ENCODE results near the gene ELOVL4. TPM values are rescaled to one million over a fixed set of nuclear protein-coding genes. Genes with fewer than 3 reads are reported as not detected.

The ELOVL4 gene
- polyA plus RNA-seq (2013, experiment 1 of 4): 10.9 TPM
- 14.0 TPM for polyA plus RNA-seq (2013, experiment 2 of 4)
- 9.4 TPM for polyA plus RNA-seq (2013, experiment 3 of 4)
- polyA plus RNA-seq (2013, experiment 4 of 4): 10.6 TPM

DNA sequence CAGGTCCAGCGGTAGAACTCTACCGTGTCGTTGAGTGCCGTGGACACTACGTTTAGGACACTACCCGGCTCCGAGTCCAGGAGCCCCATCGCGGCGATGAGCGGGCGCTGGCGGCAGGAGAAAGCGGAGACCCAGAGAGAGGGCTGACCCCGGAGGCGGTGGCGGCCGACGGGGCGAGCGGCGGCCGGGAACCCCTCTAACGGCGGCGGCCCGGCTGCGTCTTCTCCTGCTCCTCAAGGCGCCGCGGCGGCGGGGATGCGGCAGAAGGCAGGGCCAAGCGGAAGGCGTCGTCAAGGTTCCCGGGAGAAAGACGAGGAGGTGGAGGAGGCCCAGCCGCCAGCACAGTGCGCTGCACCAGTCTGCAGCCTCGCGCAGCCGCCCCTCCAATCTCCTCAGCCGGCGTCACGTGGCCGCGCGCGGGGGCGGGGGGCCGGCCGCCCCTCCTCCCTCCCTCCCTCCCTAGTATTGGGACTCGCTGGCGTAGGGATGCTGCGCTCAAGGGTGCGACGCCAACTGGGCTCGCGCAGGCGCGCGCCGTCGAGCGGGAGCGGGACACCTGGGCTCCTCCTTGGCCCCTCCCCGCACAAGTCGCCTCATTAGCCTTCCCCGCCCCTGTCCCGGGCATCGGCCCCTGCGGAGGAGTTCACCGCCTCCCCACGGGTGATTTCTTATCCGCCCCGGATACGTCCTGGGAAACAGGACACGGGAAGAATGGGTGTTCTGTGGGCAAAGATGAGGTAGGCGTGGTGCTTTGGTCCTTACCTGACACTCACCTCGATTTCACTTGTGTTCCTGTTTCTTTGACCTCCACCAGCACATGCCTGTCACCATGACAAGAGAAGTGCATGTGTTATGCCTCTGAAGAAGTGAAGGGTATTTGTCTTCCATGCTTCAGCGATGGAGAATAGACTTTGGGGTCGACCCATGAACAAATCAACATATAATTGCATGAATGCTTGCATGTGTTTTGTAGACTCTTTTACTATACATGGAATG is at the start of gene ELOVL4:
TSS of gene ELOVL4 (minus strand) at position 363 of the 996 bp plus-strand sequence. CDS start at position 89, 274 bp downstream.
- Histone ChIP-seq H3K36me3 (ENCODE audit: control insufficient read depth, insufficient read depth, low read length) (no peaks in the 10 kb centered on the region), H3K4me3 (ENCODE audit: insufficient read depth, low read depth, low read length) (peak within 1 kb of the TSS; percentile 60), H3K4me1 (ENCODE audit: control insufficient read depth, insufficient read depth, low read length) (peaks cover 13% of the 10 kb centered on the region), H3K27ac (ENCODE audit: insufficient read depth, low read depth, low read length, poor library complexity, severe bottlenecking) (no peak within 1 kb of the TSS), H3K9me3 (ENCODE audit: control insufficient read depth, low read length) (no peaks in the 10 kb centered on the region), H3K27me3 (ENCODE audit: control insufficient read depth, insufficient read depth, low read length, poor library complexity, severe bottlenecking) (peaks cover 30% of the 10 kb centered on the region)
- 1% methylated on average over 82 to 84 of the region's 84 CpGs for WGBS, 2 experiments

- Histone ChIP-seq H3K4me3 (ENCODE audit: insufficient read depth, low read depth, low read length) (no peak overlapping the region), H3K4me1 (ENCODE audit: control insufficient read depth, insufficient read depth, low read length) (no peaks in the 10 kb centered on the region), H3K36me3 (ENCODE audit: control insufficient read depth, insufficient read depth, low read length) (no peaks in the 10 kb centered on the region), H3K27me3 (ENCODE audit: control insufficient read depth, insufficient read depth, low read length, poor library complexity, severe bottlenecking) (no peaks in the 10 kb centered on the region), H3K9me3 (ENCODE audit: control insufficient read depth, low read length) (no peaks in the 10 kb centered on the region), H3K27ac (ENCODE audit: insufficient read depth, low read depth, low read length, poor library complexity, severe bottlenecking) (no peak overlapping the region)
Observed at GRCh38 chr6:79993911-79994309, 46.6 kb upstream of the ELOVL4 start.

GRCh38 chr6:79993012-79993910 is 45.9 kb upstream of the ELOVL4 start:
- H3K36me3 ChIP-seq (ENCODE audit: control insufficient read depth, insufficient read depth, low read length): no peaks in the 10 kb centered on the region
- WGBS, 2 experiments: 52 to 56% methylated on average over 2 of the region's 2 CpGs
- H3K27me3 ChIP-seq (ENCODE audit: control insufficient read depth, insufficient read depth, low read length, poor library complexity, severe bottlenecking): no peaks in the 10 kb centered on the region
- no peak overlapping the region for H3K4me3 ChIP-seq (ENCODE audit: insufficient read depth, low read depth, low read length)
- no peaks in the 10 kb centered on the region for H3K9me3 ChIP-seq (ENCODE audit: control insufficient read depth, low read length)
- no peak overlapping the region for H3K27ac ChIP-seq (ENCODE audit: insufficient read depth, low read depth, low read length, poor library complexity, severe bottlenecking)
- no peaks in the 10 kb centered on the region for H3K4me1 ChIP-seq (ENCODE audit: control insufficient read depth, insufficient read depth, low read length)

GRCh38 chr6:79989641-79990040 is 42.3 kb upstream of the ELOVL4 start:
- no peak overlapping the region for H3K27ac ChIP-seq (ENCODE audit: insufficient read depth, low read depth, low read length, poor library complexity, severe bottlenecking)
- no peaks in the 10 kb centered on the region for H3K36me3 ChIP-seq (ENCODE audit: control insufficient read depth, insufficient read depth, low read length)
- H3K27me3 ChIP-seq (ENCODE audit: control insufficient read depth, insufficient read depth, low read length, poor library complexity, severe bottlenecking): no peaks in the 10 kb centered on the region
- no peak overlapping the region for H3K4me3 ChIP-seq (ENCODE audit: insufficient read depth, low read depth, low read length)
- no peaks in the 10 kb centered on the region for H3K4me1 ChIP-seq (ENCODE audit: control insufficient read depth, insufficient read depth, low read length)
- no peaks in the 10 kb centered on the region for H3K9me3 ChIP-seq (ENCODE audit: control insufficient read depth, low read length)
- 89 to 100% methylated on average over 1 of the region's 1 CpG for WGBS, 2 experiments

- Histone ChIP-seq H3K27ac (ENCODE audit: insufficient read depth, low read depth, low read length, poor library complexity, severe bottlenecking) (no peak overlapping the region), H3K36me3 (ENCODE audit: control insufficient read depth, insufficient read depth, low read length) (no peaks in the 10 kb centered on the region), H3K9me3 (ENCODE audit: control insufficient read depth, low read length) (no peaks in the 10 kb centered on the region)
Observed at GRCh38 chr6:79985128-79985527, 37.8 kb upstream of the ELOVL4 start.

GRCh38 chr6:79984261-79984660 is 36.9 kb upstream of the ELOVL4 start:
- Histone ChIP-seq H3K27ac (ENCODE audit: insufficient read depth, low read depth, low read length, poor library complexity, severe bottlenecking) (no peak overlapping the region), H3K27me3 (ENCODE audit: control insufficient read depth, insufficient read depth, low read length, poor library complexity, severe bottlenecking) (no peaks in the 10 kb centered on the region), H3K36me3 (ENCODE audit: control insufficient read depth, insufficient read depth, low read length) (no peaks in the 10 kb centered on the region), H3K4me3 (ENCODE audit: insufficient read depth, low read depth, low read length) (no peak overlapping the region), H3K9me3 (ENCODE audit: control insufficient read depth, low read length) (no peaks in the 10 kb centered on the region), H3K4me1 (ENCODE audit: control insufficient read depth, insufficient read depth, low read length) (no peaks in the 10 kb centered on the region)
- 80 to 91% methylated on average over 2 of the region's 2 CpGs for WGBS, 2 experiments

More at GRCh38 chr6:79985128-79985527, 37.8 kb upstream of the ELOVL4 start:
- Histone ChIP-seq H3K4me1 (ENCODE audit: control insufficient read depth, insufficient read depth, low read length) (no peaks in the 10 kb centered on the region), H3K4me3 (ENCODE audit: insufficient read depth, low read depth, low read length) (no peak overlapping the region), H3K27me3 (ENCODE audit: control insufficient read depth, insufficient read depth, low read length, poor library complexity, severe bottlenecking) (no peaks in the 10 kb centered on the region)

GRCh38 chr6:79981652-79982051 is 34.3 kb upstream of the ELOVL4 start:
- H3K36me3 ChIP-seq (ENCODE audit: control insufficient read depth, insufficient read depth, low read length): no peaks in the 10 kb centered on the region
- H3K4me1 ChIP-seq (ENCODE audit: control insufficient read depth, insufficient read depth, low read length): no peaks in the 10 kb centered on the region
- H3K4me3 ChIP-seq (ENCODE audit: insufficient read depth, low read depth, low read length): no peak overlapping the region
- H3K9me3 ChIP-seq (ENCODE audit: control insufficient read depth, low read length): no peaks in the 10 kb centered on the region
- H3K27ac ChIP-seq (ENCODE audit: insufficient read depth, low read depth, low read length, poor library complexity, severe bottlenecking): no peak overlapping the region
- no peaks in the 10 kb centered on the region for H3K27me3 ChIP-seq (ENCODE audit: control insufficient read depth, insufficient read depth, low read length, poor library complexity, severe bottlenecking)
- WGBS, 2 experiments: 95 to 100% methylated on average over 4 of the region's 4 CpGs

- H3K27me3 ChIP-seq (ENCODE audit: control insufficient read depth, insufficient read depth, low read length, poor library complexity, severe bottlenecking): no peaks in the 10 kb centered on the region
- no peaks in the 10 kb centered on the region for H3K36me3 ChIP-seq (ENCODE audit: control insufficient read depth, insufficient read depth, low read length)
- no peak overlapping the region for H3K4me3 ChIP-seq (ENCODE audit: insufficient read depth, low read depth, low read length)
- no peaks in the 10 kb centered on the region for H3K4me1 ChIP-seq (ENCODE audit: control insufficient read depth, insufficient read depth, low read length)
- H3K27ac ChIP-seq (ENCODE audit: insufficient read depth, low read depth, low read length, poor library complexity, severe bottlenecking): no peak overlapping the region
- H3K9me3 ChIP-seq (ENCODE audit: control insufficient read depth, low read length): no peaks in the 10 kb centered on the region
Observed at GRCh38 chr6:79971193-79971592, 23.8 kb upstream of the ELOVL4 start.

DNA sequence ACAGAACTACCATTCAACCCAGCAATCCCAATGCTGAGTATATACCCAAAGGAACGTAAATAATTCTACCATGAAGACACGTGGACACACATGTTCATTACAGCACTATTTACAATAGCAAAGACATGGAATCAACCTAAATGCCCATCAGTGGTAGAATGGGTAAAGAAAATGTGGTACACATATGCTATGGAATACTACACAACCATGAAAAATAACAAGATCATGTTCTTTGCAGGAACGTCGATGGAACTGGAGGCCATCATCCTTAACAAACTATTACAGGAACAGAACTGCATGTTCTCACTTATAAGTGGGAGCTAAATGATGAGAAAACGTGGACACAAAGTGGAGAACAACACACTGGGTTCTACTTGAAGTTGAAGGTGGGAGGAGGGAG is 22.4 kb upstream of the ELOVL4 start:
- no peak overlapping the region for H3K27ac ChIP-seq (ENCODE audit: insufficient read depth, low read depth, low read length, poor library complexity, severe bottlenecking)
- WGBS, 2 experiments: 84 to 90% methylated on average over 5 of the region's 5 CpGs

GRCh38 chr6:79967178-79967577 is 19.8 kb upstream of the ELOVL4 start:
- H3K36me3 ChIP-seq (ENCODE audit: control insufficient read depth, insufficient read depth, low read length): no peaks in the 10 kb centered on the region
- H3K27me3 ChIP-seq (ENCODE audit: control insufficient read depth, insufficient read depth, low read length, poor library complexity, severe bottlenecking): no peaks in the 10 kb centered on the region
- no peaks in the 10 kb centered on the region for H3K9me3 ChIP-seq (ENCODE audit: control insufficient read depth, low read length)
- no peaks in the 10 kb centered on the region for H3K4me1 ChIP-seq (ENCODE audit: control insufficient read depth, insufficient read depth, low read length)
- no peak overlapping the region for H3K27ac ChIP-seq (ENCODE audit: insufficient read depth, low read depth, low read length, poor library complexity, severe bottlenecking)
- H3K4me3 ChIP-seq (ENCODE audit: insufficient read depth, low read depth, low read length): no peak overlapping the region

More for the DNA sequence above, 22.4 kb upstream of the ELOVL4 start:
- Histone ChIP-seq H3K36me3 (ENCODE audit: control insufficient read depth, insufficient read depth, low read length) (no peaks in the 10 kb centered on the region), H3K9me3 (ENCODE audit: control insufficient read depth, low read length) (no peaks in the 10 kb centered on the region), H3K4me3 (ENCODE audit: insufficient read depth, low read depth, low read length) (no peak overlapping the region), H3K4me1 (ENCODE audit: control insufficient read depth, insufficient read depth, low read length) (no peaks in the 10 kb centered on the region), H3K27me3 (ENCODE audit: control insufficient read depth, insufficient read depth, low read length, poor library complexity, severe bottlenecking) (no peaks in the 10 kb centered on the region)

Data from ectodermal cell (in vitro differentiated cells).